ENCODE measurements around the gene PIM3.

DNA sequence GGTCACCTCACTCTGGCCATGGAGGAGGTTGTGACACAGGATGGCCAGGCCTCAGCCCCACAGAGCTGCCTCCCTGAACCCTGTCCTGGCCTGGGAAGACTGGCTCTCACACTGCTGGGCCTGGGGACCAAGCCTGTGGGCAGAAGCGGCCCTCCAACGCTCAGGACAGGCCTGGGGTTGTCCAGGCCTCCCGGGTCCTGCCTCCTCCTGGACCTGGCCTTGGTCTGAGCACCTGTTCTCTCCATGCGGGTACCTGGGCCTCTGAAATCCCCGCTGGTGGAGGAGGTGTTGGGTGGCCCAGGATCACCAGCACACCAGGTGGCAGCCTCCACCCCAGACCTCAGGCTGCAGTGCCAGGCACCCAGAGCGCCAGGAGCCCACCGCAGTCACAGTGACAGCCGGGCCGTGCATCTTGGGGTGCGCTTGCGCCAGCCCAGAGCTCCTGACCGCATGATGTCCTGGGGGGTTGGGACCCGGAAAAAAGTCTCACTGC is 16.1 kb upstream of the PIM3 start:
- TF ChIP-seq CTCF (IDR thresholded peaks at IDR 0.05) (no peak), ZNF317 (CRISPR knock-in tag; IDR thresholded peaks at IDR 0.05; ENCODE audit: borderline replicate concordance, low read depth) (no peak), USF1 (CRISPR knock-in tag; IDR thresholded peaks at IDR 0.05) (no peak), RELA (CRISPR knock-in tag; IDR thresholded peaks at IDR 0.05; ENCODE audit: borderline replicate concordance) (no peak), JUN (CRISPR knock-in tag; IDR thresholded peaks at IDR 0.05) (no peak), FOXK1 (CRISPR knock-in tag; IDR thresholded peaks at IDR 0.05) (no peak)
- TF ChIP-seq, protein P1, sequence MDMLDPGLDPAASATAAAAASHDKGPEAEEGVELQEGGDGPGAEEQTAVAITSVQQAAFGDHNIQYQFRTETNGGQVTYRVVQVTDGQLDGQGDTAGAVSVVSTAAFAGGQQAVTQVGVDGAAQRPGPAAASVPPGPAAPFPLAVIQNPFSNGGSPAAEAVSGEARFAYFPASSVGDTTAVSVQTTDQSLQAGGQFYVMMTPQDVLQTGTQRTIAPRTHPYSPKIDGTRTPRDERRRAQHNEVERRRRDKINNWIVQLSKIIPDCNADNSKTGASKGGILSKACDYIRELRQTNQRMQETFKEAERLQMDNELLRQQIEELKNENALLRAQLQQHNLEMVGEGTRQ (CRISPR knock-in tag; IDR thresholded peaks at IDR 0.05), result no peak
- TF ChIP-seq, protein P2, sequence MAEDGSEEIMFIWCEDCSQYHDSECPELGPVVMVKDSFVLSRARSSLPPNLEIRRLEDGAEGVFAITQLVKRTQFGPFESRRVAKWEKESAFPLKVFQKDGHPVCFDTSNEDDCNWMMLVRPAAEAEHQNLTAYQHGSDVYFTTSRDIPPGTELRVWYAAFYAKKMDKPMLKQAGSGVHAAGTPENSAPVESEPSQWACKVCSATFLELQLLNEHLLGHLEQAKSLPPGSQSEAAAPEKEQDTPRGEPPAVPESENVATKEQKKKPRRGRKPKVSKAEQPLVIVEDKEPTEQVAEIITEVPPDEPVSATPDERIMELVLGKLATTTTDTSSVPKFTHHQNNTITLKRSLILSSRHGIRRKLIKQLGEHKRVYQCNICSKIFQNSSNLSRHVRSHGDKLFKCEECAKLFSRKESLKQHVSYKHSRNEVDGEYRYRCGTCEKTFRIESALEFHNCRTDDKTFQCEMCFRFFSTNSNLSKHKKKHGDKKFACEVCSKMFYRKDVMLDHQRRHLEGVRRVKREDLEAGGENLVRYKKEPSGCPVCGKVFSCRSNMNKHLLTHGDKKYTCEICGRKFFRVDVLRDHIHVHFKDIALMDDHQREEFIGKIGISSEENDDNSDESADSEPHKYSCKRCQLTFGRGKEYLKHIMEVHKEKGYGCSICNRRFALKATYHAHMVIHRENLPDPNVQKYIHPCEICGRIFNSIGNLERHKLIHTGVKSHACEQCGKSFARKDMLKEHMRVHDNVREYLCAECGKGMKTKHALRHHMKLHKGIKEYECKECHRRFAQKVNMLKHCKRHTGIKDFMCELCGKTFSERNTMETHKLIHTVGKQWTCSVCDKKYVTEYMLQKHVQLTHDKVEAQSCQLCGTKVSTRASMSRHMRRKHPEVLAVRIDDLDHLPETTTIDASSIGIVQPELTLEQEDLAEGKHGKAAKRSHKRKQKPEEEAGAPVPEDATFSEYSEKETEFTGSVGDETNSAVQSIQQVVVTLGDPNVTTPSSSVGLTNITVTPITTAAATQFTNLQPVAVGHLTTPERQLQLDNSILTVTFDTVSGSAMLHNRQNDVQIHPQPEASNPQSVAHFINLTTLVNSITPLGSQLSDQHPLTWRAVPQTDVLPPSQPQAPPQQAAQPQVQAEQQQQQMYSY (CRISPR knock-in tag; IDR thresholded peaks at IDR 0.05), result no peak
